Measurements from ENCODE around the gene TSPAN3.

- no peak for TF ChIP-seq POLR2A (IDR thresholded peaks at IDR 0.05)
- no peak for TF ChIP-seq EP300 (IDR thresholded peaks at IDR 0.05)
- TF ChIP-seq, protein P1, sequence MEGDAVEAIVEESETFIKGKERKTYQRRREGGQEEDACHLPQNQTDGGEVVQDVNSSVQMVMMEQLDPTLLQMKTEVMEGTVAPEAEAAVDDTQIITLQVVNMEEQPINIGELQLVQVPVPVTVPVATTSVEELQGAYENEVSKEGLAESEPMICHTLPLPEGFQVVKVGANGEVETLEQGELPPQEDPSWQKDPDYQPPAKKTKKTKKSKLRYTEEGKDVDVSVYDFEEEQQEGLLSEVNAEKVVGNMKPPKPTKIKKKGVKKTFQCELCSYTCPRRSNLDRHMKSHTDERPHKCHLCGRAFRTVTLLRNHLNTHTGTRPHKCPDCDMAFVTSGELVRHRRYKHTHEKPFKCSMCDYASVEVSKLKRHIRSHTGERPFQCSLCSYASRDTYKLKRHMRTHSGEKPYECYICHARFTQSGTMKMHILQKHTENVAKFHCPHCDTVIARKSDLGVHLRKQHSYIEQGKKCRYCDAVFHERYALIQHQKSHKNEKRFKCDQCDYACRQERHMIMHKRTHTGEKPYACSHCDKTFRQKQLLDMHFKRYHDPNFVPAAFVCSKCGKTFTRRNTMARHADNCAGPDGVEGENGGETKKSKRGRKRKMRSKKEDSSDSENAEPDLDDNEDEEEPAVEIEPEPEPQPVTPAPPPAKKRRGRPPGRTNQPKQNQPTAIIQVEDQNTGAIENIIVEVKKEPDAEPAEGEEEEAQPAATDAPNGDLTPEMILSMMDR (IDR thresholded peaks at IDR 0.05): no peak
- no peak for TF ChIP-seq POLR2AphosphoS5 (IDR thresholded peaks at IDR 0.05)
These were observed 13.8 kb downstream of the TSPAN3 start for GRCh38 chr15:77057072-77057471.
